Psoas muscle (tissue), 8 donors: ENCODE measurements around the gene RREB1. TPM values are rescaled to one million over a fixed set of nuclear protein-coding genes. Genes with fewer than 3 reads are reported as not detected.
A peak's percentile ranks its signal among the peaks of the same experiment; 100 is the strongest.

Experiments
- ATAC-seq, 4 donors: fragments of 200-7000 bp; cut with Tn5 transposase; one replicate each; pipeline ENCODE4 v1.9.1; 2020; ENCODE audit warnings: moderate library complexity in 3 of 4, mild to moderate bottlenecking in 2 of 4
- DNase-seq, 2 donors: peaks; one replicate each; pipeline ENCODE4 v3.0.0-alpha.2; 2020
- H3K27ac ChIP-seq: fragments of 200-600 bp; one replicate; pipeline ENCODE4 v1.8.0; 2022
- H3K27me3 ChIP-seq, 3 donors: fragments of 200-600 bp in 1 of 3; one replicate each; pipeline versions ENCODE4 v1.6.1 to v1.8.0; 2013 to 2022; ENCODE audit warnings: low read length in 2 of 3, mild to moderate bottlenecking in 2 of 3, moderate library complexity in 1 of 3; ENCODE audit not compliant: insufficient read depth in 3 of 3
- H3K36me3 ChIP-seq, 2 donors: fragments of 200-600 bp in 1 of 2; one replicate each; pipeline versions ENCODE4 v1.6.1 to v1.8.0; 2013 to 2022; ENCODE audit warnings: low read depth in 1 of 2, mild to moderate bottlenecking in 1 of 2, moderate library complexity in 1 of 2; ENCODE audit not compliant: insufficient read depth in 1 of 2
- H3K4me1 ChIP-seq: fragments of 200-600 bp; one replicate; pipeline ENCODE4 v1.8.0; 2022
- H3K4me3 ChIP-seq: fragments of 200-600 bp; one replicate; pipeline ENCODE4 v1.8.0; 2022; ENCODE audit warnings: mild to moderate bottlenecking
- H3K9me3 ChIP-seq: fragments of 200-600 bp; one replicate; pipeline ENCODE4 v1.8.0; 2022
- WGBS, 3 donors: extraction: QIAGEN DNeasy Blood & Tissue Kit; methylation state at CpG; one replicate each; pipeline versions ENCODE4 v1.1.6 to v1.1.7; 2013; 5-methylcytosine and 5-hydroxymethylcytosine counted together
- intact Hi-C, 2 donors: fragments of 100-400 bp; cut with DNase I; formaldehyde crosslinking; loops; one replicate each; pipeline versions ENCODE4 v1.11.0 to v1.14.2; 2022
- polyA plus RNA-seq, 3 donors: library from polyadenylated mRNA; stranded (reverse); fragments of 200-250 nt; gene quantifications; one replicate each; pipeline ENCODE4 v1.2.3, GENCODE V29; 2013
- total RNA-seq, 4 donors: library from RNA; stranded (reverse); fragmentation: NEBNext Ultra II Directional in 2 of 4; extraction: Animal tissue kit (Norgen Biotek cat#: 25700) in 2 of 4; gene quantifications; one replicate each; pipeline versions ENCODE4 v1.2.1 to v1.2.4, GENCODE V29; 2021 to 2023
- TF ChIP-seq, protein P1 (sequence below): fragments of 200-600 bp; IDR thresholded peaks from one replicate; pipeline ENCODE4 v1.8.0; 2022; ENCODE audit warnings: antibody characterized with exemption
- donor health status: healthy with polysubstance abuse.
- donor health status: DM: no; HTN: no; CAD: no; lungs with moderate emphysema.
- donor health status: Bipolar disorder and iron deficiency.
- donor health status: healthy.
- donor health status: DM: yes; HTN: yes; CAD: no.
- donor health status: DM: no; HTN: no; CAD: no.
- donor health status: DM: no; HTN: no; CAD: no.
- donor health status: DM: yes; HTN: yes; CAD: no.

The RREB1 gene
- total and polyA plus RNA-seq, 7 donors = 4.6 to 49.4 (median 32.7) TPM

DNA sequence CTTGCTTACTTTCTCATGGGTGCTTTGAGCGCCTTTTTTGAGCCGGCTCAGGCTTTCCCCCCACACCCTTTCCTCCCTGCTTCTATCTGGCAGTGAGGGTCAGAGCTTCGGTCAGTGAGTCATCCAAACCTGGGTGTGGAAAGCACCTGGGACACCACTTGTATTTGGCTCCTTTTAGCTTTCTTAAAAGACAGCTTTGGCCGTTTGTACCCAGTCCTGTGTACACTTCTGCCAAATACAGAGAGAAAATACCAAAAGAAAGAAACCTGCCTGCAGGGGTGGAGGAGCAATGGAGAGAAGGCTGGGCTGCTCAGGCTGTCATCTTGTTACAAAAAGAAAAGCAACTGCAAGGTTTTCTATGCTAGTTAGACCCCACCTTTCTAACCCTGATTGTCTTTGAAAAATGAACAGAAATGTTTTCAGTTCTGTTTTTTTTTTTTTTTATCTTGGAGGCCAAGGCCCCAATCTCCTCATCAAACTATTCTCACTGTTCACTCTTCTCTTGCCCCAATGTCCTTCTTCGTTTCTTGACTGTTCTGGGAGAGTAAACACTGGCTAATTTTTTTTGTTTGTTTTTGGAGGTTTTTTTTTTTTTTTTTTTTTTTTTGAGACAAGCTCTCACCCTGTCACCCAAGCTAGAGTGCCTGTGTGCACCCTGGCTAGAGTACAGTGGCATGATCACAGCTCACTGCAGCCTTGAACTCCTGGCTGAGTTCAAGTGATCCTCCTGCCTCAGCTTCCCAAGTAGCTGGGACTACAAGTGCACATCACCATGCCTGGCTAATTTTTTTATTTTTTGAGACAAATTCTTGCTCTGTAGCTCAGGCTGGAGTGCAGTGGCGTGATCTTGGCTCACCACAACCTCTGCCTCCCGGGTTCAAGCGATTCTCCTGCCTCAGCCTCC is 128.8 kb downstream of the RREB1 start:
- no peak overlapping the region for H3K4me3 ChIP-seq
- DNase-seq (no peak), ATAC-seq (peak; percentile 30 to 59 (median 52))
- peaks cover 22% of the 10 kb centered on the region for H3K4me1 ChIP-seq
- peak overlapping the region; percentile 80 for H3K27ac ChIP-seq
- no peaks in the 10 kb centered on the region for H3K9me3 ChIP-seq
- no peaks in the 10 kb centered on the region for H3K27me3 ChIP-seq
- WGBS, 3 donors = 61 to 64% (median 64%) methylated on average over 8 of the region's 8 CpGs
- intact Hi-C loops = loop anchor here (5.0 to 10.0 kb wide), 2 partner anchors 129 to 312 kb away; partner anchors contain the start of gene RREB1 (in 2 of the 2)
- H3K36me3 ChIP-seq = peaks cover 0 to 42% of the 10 kb centered on the region in 2 donors
- TF ChIP-seq, protein P1, sequence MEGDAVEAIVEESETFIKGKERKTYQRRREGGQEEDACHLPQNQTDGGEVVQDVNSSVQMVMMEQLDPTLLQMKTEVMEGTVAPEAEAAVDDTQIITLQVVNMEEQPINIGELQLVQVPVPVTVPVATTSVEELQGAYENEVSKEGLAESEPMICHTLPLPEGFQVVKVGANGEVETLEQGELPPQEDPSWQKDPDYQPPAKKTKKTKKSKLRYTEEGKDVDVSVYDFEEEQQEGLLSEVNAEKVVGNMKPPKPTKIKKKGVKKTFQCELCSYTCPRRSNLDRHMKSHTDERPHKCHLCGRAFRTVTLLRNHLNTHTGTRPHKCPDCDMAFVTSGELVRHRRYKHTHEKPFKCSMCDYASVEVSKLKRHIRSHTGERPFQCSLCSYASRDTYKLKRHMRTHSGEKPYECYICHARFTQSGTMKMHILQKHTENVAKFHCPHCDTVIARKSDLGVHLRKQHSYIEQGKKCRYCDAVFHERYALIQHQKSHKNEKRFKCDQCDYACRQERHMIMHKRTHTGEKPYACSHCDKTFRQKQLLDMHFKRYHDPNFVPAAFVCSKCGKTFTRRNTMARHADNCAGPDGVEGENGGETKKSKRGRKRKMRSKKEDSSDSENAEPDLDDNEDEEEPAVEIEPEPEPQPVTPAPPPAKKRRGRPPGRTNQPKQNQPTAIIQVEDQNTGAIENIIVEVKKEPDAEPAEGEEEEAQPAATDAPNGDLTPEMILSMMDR = no peak

DNA sequence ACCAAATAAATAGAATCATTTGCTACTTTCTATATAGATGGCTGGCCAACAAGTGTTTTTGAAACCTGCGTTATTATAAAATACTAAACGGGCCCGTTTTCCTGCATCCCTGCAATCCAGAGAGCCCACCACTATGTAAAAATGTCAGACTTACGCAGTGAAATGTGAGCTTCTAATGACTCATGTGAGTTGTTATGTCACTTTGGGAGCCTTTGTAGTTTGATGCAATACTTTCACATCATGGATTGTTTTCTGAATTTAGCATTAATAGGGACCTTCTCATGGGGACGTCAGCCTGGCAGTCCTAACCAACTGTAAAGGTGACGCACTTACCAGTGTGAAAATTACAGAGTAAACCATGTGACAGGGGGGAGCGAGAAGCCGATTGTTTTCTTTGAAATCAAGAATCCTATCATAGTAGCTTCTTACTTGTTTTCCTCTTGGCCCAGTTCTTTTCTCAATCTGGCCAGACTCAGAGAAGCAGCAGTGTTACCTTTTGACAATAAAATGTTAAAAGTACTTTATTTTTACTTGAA is 130.0 kb downstream of the RREB1 start:
- WGBS, 3 donors = 85 to 93% (median 89%) methylated on average over 8 of the region's 8 CpGs
- ATAC-seq (no peak), DNase-seq (no peak)
- intact Hi-C loops = loop anchor here (5.0 to 10.0 kb wide), 2 partner anchors 130 to 313 kb away; partner anchors contain the start of gene RREB1 (in 2 of the 2)
- Histone ChIP-seq H3K36me3 (peaks cover 0 to 36% of the 10 kb centered on the region in 2 donors), H3K4me1 (peaks cover 28% of the 10 kb centered on the region), H3K4me3 (no peak overlapping the region), H3K27ac (peak overlapping the region; percentile 38), H3K9me3 (no peaks in the 10 kb centered on the region), H3K27me3 (no peaks in the 10 kb centered on the region)
- TF ChIP-seq, protein P1 = no peak

DNA sequence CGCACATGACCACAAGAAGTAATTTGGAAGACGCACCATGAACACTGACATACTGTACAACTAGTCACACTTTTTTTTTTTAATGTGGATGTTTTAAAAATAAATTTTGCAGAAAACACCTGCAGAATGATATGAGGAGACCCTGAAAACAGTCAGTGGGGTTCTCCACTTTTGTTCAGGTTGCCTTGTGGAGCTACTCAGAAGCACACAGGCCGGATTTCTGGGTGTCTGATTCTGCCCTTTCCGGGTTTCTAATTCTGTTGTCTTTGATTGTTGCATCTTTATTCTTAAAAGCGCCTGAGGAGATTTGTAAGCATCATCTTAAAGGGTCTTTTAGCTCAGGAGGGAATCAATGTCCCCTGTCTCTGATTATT is 130.8 kb downstream of the RREB1 start:
- Histone ChIP-seq H3K9me3 (no peaks in the 10 kb centered on the region), H3K27me3 (no peaks in the 10 kb centered on the region), H3K4me1 (peaks cover 36% of the 10 kb centered on the region), H3K27ac (peak overlapping the region; percentile 38), H3K4me3 (no peak overlapping the region), H3K36me3 (peaks cover 0 to 30% of the 10 kb centered on the region in 2 donors)
- intact Hi-C loops = loop anchor here (5.0 to 10.0 kb wide), 2 partner anchors 131 to 314 kb away; partner anchors contain the start of gene RREB1 (in 2 of the 2)
- 92 to 97% (median 95%) methylated on average over 5 of the region's 5 CpGs for WGBS, 3 donors
- DNase-seq (no peak), ATAC-seq (no peak)
- TF ChIP-seq, protein P1 = no peak

DNA sequence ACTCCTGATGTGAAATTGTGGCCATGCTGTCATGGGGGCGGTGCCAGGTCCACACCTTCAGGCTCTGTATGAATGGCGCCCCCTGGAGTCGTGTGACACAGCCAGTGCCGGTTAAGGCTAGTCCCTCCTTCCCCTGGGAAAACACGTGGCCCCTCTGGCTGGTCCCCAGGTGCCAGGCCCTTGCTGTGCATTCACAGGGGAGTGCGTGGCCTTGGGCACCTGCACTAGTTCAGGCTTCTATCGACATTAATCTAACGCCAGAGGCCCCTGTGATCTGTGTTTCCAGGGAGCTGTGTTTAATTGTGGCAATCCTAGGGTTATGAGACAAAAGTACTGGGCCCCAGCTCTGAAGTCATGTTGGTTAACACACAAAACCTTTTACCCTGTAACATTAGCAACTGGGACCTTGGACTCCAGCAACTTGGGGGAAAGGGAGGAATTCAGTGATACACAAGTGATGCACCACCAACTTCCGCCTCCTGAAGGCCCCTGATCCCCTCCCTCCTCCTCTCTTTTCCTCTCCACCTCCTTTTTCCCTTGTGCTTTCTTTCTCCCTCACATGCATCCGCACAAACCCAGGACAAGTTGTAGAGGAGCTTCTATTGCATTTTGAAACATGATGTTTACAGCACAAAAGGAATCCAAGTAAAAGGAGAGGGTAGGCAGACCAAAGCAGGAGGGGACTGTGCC is 131.3 kb downstream of the RREB1 start:
- peak overlapping the region; percentile 71 for H3K27ac ChIP-seq
- TF ChIP-seq, protein P1 = peak; percentile 64
- no peak overlapping the region for H3K4me3 ChIP-seq
- WGBS, 3 donors = 31 to 35% (median 32%) methylated on average over 10 of the region's 10 CpGs
- peaks cover 38% of the 10 kb centered on the region for H3K4me1 ChIP-seq
- intact Hi-C loops = loop anchor here (5.0 to 10.0 kb wide), 2 partner anchors 132 to 314 kb away; partner anchors contain the start of gene RREB1 (in 2 of the 2)
- H3K27me3 ChIP-seq = no peaks in the 10 kb centered on the region
- H3K36me3 ChIP-seq = peaks cover 0 to 25% of the 10 kb centered on the region in 2 donors
- H3K9me3 ChIP-seq = no peaks in the 10 kb centered on the region
- peak; percentile 87 to 91 (median 89) for ATAC-seq
- DNase-seq = peak; percentile 90 to 95
